Panc1 (cell line): ENCODE data around the gene RAI1. TPM values are rescaled to one million over a fixed set of nuclear protein-coding genes. Genes with fewer than 3 reads are reported as not detected.

Experiments
- ATAC-seq: fragments of 200-7000 bp; cut with Tn5 transposase; 2 replicates; pipeline ENCODE4 v1.9.1; 2020; ENCODE audit warnings: mild to moderate bottlenecking, moderate library complexity
- BruUV-seq: library from RNA; stranded (reverse); fragments of 400-500 nt; replicated peaks from 2 replicates; lab custom pipeline; 2021; lab: Mats Ljungman, UMichigan
- CTCF ChIA-PET: fragments of 300-600 bp; sonication (Branson Sonifier 250); formaldehyde crosslinking; loops from one replicate; lab custom pipeline; 2022; ENCODE audit warnings: antibody characterized with exemption; lab: Charles Lee
- POLR2A ChIA-PET: fragments of 300-600 bp; sonication (Branson Sonifier 250); formaldehyde crosslinking; loops from one replicate; lab custom pipeline; 2022; ENCODE audit warnings: antibody characterized with exemption; lab: Charles Lee
- DNase-seq: peaks from one replicate; pipeline ENCODE4 v3.0.0-alpha.2; 2010; ENCODE audit warnings: low read depth, low spot score
- H3K27ac ChIP-seq: 2 replicates; pipeline ENCODE4 v1.5.1; 2011; ENCODE audit warnings: mild to moderate bottlenecking, low read length, inconsistent platforms
- H3K27me3 ChIP-seq: fragments of 200-500 bp; sonication (Bioruptor generic); 2 replicates; pipeline ENCODE4 v1.6.0; 2014; ENCODE audit warnings: low read length, inconsistent platforms; ENCODE audit not compliant: control insufficient read depth, insufficient read depth
- H3K36me3 ChIP-seq: fragments of 200-500 bp; sonication (Bioruptor generic); 2 replicates; pipeline ENCODE4 v1.5.1; 2014; ENCODE audit warnings: inconsistent platforms, mild to moderate bottlenecking, low read length, moderate library complexity; ENCODE audit not compliant: control insufficient read depth, insufficient read depth
- H3K4me1 ChIP-seq: 2 replicates; pipeline ENCODE4 v1.5.1; 2011; ENCODE audit warnings: inconsistent platforms, mild to moderate bottlenecking, low read length, moderate library complexity; ENCODE audit not compliant: control insufficient read depth, insufficient read depth
- H3K4me3 ChIP-seq, 2 experiments: 2 replicates each; pipeline ENCODE4 v1.5.1; 2011 to 2012; ENCODE audit warnings: low read depth in 2 of 2, low read length in 2 of 2, mild to moderate bottlenecking in 2 of 2, inconsistent platforms in 1 of 2, moderate library complexity in 1 of 2
- H3K9me3 ChIP-seq: fragments of 200-500 bp; sonication (Bioruptor generic); 2 replicates; pipeline ENCODE4 v1.5.1; 2014; ENCODE audit warnings: low read depth, mild to moderate bottlenecking, inconsistent platforms, low read length, moderate library complexity; ENCODE audit not compliant: control insufficient read depth, insufficient read depth
- POLR2AphosphoS5 ChIP-seq: IDR thresholded peaks from 2 replicates; pipeline ENCODE4 v1.6.1; 2012; ENCODE audit warnings: mild to moderate bottlenecking, low read depth, low read length, moderate library complexity
- SIN3A ChIP-seq: IDR thresholded peaks from 2 replicates; pipeline ENCODE4 v1.6.1; 2012; ENCODE audit warnings: low read depth, mild to moderate bottlenecking, low read length, moderate library complexity, borderline replicate concordance; ENCODE audit not compliant: insufficient read depth
- TCF7L2 ChIP-seq: IDR thresholded peaks from 2 replicates; pipeline ENCODE4 v1.6.1; 2011; ENCODE audit warnings: mild to moderate bottlenecking, low read depth, low read length, inconsistent platforms
- in situ Hi-C: cut with HindIII; loops from 2 replicates; pipeline ENCODE4 v1.10.0; 2016; ENCODE audit warnings: low sequenced_read_pairs, low pct_unique_long_range_greater_than_20kb
- intact Hi-C: fragments of 100-400 bp; cut with micrococcal nuclease; formaldehyde crosslinking; loops from one replicate; pipeline ENCODE4 v1.10.0; 2022; ENCODE audit not compliant: unreplicated experiment
- total RNA-seq: library from RNA; stranded (reverse); gene quantifications from one replicate; pipeline ENCODE4 v1.2.1, GENCODE V29; 2021; ENCODE audit not compliant: unreplicated experiment
- TF ChIP-seq, protein P1 (sequence below): fragments of 450-650 bp; IDR thresholded peaks from 2 replicates; pipeline ENCODE4 v1.5.1; 2017; ENCODE audit warnings: mild to moderate bottlenecking
- TF ChIP-seq, protein P2 (sequence below), 2 experiments: IDR thresholded peaks; 2 replicates each; pipeline ENCODE4 v1.6.1; 2011 to 2012; ENCODE audit warnings: low read depth in 2 of 2, control low read depth in 1 of 2, low read length in 1 of 2, mild to moderate bottlenecking in 1 of 2, moderate library complexity in 1 of 2; ENCODE audit not compliant: insufficient read depth in 1 of 2

Gene RAI1
- total RNA-seq, 1 experiment from 2014 or later = 51.0 TPM

DNA sequence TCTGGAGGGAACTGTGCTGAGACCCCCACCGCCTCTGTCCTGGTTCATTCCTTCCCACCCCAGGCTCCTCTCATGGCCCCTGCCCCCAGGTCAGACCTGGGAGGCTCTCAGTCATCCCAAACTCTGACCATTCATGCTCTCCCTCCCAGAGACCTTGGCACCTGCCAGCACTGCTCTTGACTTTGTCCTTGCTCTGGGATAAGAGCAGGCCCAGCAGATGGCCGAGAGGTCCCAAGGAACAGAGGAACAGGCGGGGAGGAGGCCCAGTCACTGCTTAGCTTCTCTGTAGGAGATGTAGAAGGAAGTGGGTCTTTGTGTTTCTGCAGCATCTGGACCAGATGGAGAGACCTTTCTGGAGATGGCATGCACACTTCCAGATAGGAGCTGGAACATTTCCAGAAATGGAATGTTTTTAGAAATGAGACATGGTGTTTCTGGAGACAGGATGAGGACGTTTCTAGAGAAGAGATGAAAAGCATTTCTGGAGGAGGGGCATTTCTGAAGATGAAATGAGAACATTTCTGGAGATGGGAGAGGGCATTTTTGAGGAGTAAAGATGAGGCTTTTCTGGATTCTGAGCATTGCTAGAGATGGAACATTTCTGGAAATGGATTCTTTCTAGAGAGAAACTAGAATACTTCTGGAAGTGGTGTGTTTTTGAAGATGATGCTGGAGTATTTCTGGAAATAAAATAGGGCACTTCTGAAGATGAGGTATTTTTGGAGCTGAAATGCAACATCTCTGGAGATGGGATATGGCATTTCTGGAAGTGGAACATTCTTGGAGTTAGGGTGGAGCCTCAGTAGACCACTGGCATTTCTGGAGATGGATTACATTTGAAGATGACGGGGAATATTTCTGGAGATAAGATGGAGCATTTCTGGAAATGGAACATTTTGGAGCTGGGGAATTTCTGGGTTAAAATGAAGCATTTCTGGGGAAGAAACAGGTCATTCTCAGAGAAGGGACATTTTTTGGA, 55.2 kb downstream of the RAI1 start:
- BruUV-seq = no TSS peak
- POLR2A ChIA-PET = no interaction called here
- in situ Hi-C loops = no loop called here
- H3K4me3 ChIP-seq = no peak overlapping the region
- DNase-seq = no peak
- H3K36me3 ChIP-seq = no peaks in the 10 kb centered on the region
- H3K27ac ChIP-seq = no peak overlapping the region
- CTCF ChIA-PET = no interaction called here
- H3K9me3 ChIP-seq = no peaks in the 10 kb centered on the region
- TF ChIP-seq, protein P1, sequence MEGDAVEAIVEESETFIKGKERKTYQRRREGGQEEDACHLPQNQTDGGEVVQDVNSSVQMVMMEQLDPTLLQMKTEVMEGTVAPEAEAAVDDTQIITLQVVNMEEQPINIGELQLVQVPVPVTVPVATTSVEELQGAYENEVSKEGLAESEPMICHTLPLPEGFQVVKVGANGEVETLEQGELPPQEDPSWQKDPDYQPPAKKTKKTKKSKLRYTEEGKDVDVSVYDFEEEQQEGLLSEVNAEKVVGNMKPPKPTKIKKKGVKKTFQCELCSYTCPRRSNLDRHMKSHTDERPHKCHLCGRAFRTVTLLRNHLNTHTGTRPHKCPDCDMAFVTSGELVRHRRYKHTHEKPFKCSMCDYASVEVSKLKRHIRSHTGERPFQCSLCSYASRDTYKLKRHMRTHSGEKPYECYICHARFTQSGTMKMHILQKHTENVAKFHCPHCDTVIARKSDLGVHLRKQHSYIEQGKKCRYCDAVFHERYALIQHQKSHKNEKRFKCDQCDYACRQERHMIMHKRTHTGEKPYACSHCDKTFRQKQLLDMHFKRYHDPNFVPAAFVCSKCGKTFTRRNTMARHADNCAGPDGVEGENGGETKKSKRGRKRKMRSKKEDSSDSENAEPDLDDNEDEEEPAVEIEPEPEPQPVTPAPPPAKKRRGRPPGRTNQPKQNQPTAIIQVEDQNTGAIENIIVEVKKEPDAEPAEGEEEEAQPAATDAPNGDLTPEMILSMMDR = no peak
- TF ChIP-seq SIN3A = no peak
- TF ChIP-seq, protein P2, sequence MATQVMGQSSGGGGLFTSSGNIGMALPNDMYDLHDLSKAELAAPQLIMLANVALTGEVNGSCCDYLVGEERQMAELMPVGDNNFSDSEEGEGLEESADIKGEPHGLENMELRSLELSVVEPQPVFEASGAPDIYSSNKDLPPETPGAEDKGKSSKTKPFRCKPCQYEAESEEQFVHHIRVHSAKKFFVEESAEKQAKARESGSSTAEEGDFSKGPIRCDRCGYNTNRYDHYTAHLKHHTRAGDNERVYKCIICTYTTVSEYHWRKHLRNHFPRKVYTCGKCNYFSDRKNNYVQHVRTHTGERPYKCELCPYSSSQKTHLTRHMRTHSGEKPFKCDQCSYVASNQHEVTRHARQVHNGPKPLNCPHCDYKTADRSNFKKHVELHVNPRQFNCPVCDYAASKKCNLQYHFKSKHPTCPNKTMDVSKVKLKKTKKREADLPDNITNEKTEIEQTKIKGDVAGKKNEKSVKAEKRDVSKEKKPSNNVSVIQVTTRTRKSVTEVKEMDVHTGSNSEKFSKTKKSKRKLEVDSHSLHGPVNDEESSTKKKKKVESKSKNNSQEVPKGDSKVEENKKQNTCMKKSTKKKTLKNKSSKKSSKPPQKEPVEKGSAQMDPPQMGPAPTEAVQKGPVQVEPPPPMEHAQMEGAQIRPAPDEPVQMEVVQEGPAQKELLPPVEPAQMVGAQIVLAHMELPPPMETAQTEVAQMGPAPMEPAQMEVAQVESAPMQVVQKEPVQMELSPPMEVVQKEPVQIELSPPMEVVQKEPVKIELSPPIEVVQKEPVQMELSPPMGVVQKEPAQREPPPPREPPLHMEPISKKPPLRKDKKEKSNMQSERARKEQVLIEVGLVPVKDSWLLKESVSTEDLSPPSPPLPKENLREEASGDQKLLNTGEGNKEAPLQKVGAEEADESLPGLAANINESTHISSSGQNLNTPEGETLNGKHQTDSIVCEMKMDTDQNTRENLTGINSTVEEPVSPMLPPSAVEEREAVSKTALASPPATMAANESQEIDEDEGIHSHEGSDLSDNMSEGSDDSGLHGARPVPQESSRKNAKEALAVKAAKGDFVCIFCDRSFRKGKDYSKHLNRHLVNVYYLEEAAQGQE (IDR thresholded peaks at IDR 0.05; ENCODE audit: insufficient read depth in 1 of 2, low read depth in 2 of 2, low read length in 1 of 2) = no peak
- TF ChIP-seq TCF7L2 = no peak
- no peak for TF ChIP-seq POLR2AphosphoS5
- peaks cover 57% of the 10 kb centered on the region for H3K4me1 ChIP-seq
- H3K27me3 ChIP-seq = no peaks in the 10 kb centered on the region
- no peak for ATAC-seq
- intact Hi-C loops = no loop called here

DNA sequence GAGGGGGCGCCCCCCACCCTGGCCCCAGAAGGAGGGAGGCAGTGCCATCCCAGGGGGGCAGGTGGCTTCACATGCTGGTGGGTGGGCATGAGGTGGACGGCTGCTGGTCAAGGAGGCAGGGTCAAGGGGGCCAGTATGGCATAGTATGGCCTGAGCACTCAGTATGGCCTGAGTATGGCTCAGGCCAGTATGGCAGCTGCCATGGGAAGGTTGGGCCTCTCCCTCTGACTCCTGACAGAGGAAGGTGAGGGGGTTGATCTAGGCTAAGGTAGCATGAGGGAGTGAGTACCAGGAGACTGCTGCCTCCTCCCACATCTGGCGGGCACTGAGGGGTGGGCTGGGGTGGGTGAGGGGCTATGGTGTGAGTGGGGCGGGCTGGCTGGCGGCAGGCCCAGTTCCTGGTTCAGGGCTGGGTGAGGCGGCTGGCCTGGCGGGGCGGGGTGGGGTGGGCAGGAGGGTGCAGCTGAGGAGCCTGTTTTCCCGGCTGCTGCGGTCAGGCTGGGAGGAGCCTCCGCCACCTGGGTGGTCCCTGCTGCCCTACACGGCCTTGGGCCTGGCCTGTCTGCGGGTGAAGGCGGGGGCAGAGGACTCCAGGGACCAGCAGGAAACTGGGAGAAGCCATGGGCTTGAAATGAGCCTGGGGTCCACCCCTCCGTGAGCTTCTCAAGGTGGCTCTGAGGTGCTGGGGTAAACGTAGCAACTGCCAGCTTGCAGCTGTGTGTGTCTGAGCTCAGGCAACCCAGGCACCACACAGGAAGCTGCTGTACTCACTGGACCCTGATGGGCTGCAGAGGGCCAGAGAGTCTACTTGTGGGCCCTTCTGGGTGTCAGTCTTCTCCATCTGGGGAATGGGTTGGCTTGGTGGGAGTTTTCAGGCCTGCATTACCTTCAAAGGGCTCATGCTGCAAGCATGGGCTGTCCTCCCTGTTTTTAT, 57.0 kb downstream of the RAI1 start:
- TF ChIP-seq, protein P2 (IDR thresholded peaks at IDR 0.05; ENCODE audit: insufficient read depth in 1 of 2, low read depth in 2 of 2, low read length in 1 of 2) = no peak
- TF ChIP-seq TCF7L2 = no peak
- no peak for TF ChIP-seq POLR2AphosphoS5
- no peak for TF ChIP-seq SIN3A
- TF ChIP-seq, protein P1 = no peak
- Histone ChIP-seq H3K4me3 (no peak overlapping the region), H3K27ac (peak overlapping the region; percentile 39; the same call in 1 of the 2 replicates), H3K27me3 (no peaks in the 10 kb centered on the region), H3K4me1 (peaks cover 57% of the 10 kb centered on the region), H3K36me3 (no peaks in the 10 kb centered on the region), H3K9me3 (no peaks in the 10 kb centered on the region)
- DNase-seq = no peak
- ChIA-PET CTCF (no interaction called here), POLR2A (no interaction called here)
- BruUV-seq = no TSS peak
- peak; percentile 44; the same call in 1 of the 2 replicates for ATAC-seq
- in situ Hi-C loops (no loop called here), intact Hi-C loops (no loop called here)
